ENCODE measurements around the gene DGKB. TPM values are rescaled to one million over a fixed set of nuclear protein-coding genes. Genes with fewer than 3 reads are reported as not detected.

DGKB gene
- total RNA-seq, 1 experiment from 2014 or later = not detected

GRCh38 chr7:14147532-14147931 lies 755.0 kb downstream of the DGKB start:
- Histone ChIP-seq H3K4me1 (ENCODE audit: control insufficient read depth, insufficient read depth, low read length) (no peaks in the 10 kb centered on the region), H3K27ac (ENCODE audit: low read length) (no peak overlapping the region), H3K36me3 (ENCODE audit: control insufficient read depth, insufficient read depth, low read length) (no peaks in the 10 kb centered on the region), H3K27me3 (ENCODE audit: control insufficient read depth, insufficient read depth, low read length) (no peaks in the 10 kb centered on the region), H3K9me3 (ENCODE audit: control insufficient read depth, insufficient read depth, low read depth, low read length) (peaks cover 3% of the 10 kb centered on the region; the same call in 1 of the 2 replicates), H3K4me3 (ENCODE audit: low read depth in 2 of 2, low read length in 2 of 2) (no peak overlapping the region)
- TF ChIP-seq POLR2AphosphoS5 (IDR thresholded peaks at IDR 0.05; ENCODE audit: low read depth, low read length) (no peak), SIN3A (IDR thresholded peaks at IDR 0.05; ENCODE audit: borderline replicate concordance, insufficient read depth, low read depth, low read length) (no peak), REST (IDR thresholded peaks at IDR 0.05; ENCODE audit: insufficient read depth in 1 of 2, low read depth in 2 of 2, low read length in 1 of 2) (no peak)
- ATAC-seq = no peak
- in situ Hi-C loops (cut with HindIII; ENCODE audit: low pct_unique_long_range_greater_than_20kb, low sequenced_read_pairs) = no loop called here
- ChIA-PET POLR2A (no interaction called here), CTCF (interaction anchor here (0.7 kb wide), 1 partner anchor 544 kb away, joined by 3 read pairs; no protein-coding TSS in a partner anchor)
- intact Hi-C loops (cut with micrococcal nuclease; ENCODE audit: unreplicated experiment) = no loop called here
- DNase-seq (ENCODE audit: low read depth, low spot score) = no peak
- BruUV-seq (replicated peaks) = no TSS peak

- DNase-seq (ENCODE audit: low read depth, low spot score) (no peak), ATAC-seq (no peak)
- Histone ChIP-seq H3K27me3 (ENCODE audit: control insufficient read depth, insufficient read depth, low read length) (no peaks in the 10 kb centered on the region), H3K36me3 (ENCODE audit: control insufficient read depth, insufficient read depth, low read length) (no peaks in the 10 kb centered on the region), H3K27ac (ENCODE audit: low read length) (no peak overlapping the region), H3K4me3 (ENCODE audit: low read depth in 2 of 2, low read length in 2 of 2) (no peak overlapping the region), H3K9me3 (ENCODE audit: control insufficient read depth, insufficient read depth, low read depth, low read length) (peaks cover 3% of the 10 kb centered on the region; the same call in 1 of the 2 replicates), H3K4me1 (ENCODE audit: control insufficient read depth, insufficient read depth, low read length) (no peaks in the 10 kb centered on the region)
- ChIA-PET CTCF (no interaction called here), POLR2A (no interaction called here)
- intact Hi-C loops (cut with micrococcal nuclease; ENCODE audit: unreplicated experiment) = no loop called here
- in situ Hi-C loops (cut with HindIII; ENCODE audit: low pct_unique_long_range_greater_than_20kb, low sequenced_read_pairs) = no loop called here
- BruUV-seq (replicated peaks) = no TSS peak
- no peak for TF ChIP-seq REST (IDR thresholded peaks at IDR 0.05; ENCODE audit: insufficient read depth in 1 of 2, low read depth in 2 of 2, low read length in 1 of 2)
- no peak for TF ChIP-seq TCF7L2 (IDR thresholded peaks at IDR 0.05; ENCODE audit: low read depth, low read length)
- no peak for TF ChIP-seq SIN3A (IDR thresholded peaks at IDR 0.05; ENCODE audit: borderline replicate concordance, insufficient read depth, low read depth, low read length)
- no peak for TF ChIP-seq POLR2AphosphoS5 (IDR thresholded peaks at IDR 0.05; ENCODE audit: low read depth, low read length)
- TF ChIP-seq CTCF (IDR thresholded peaks at IDR 0.05) = no peak
Observed at GRCh38 chr7:14144538-14144937, 758.0 kb downstream of the DGKB start.
